ENCODE data around the gene SEMG2. TPM values are rescaled to one million over a fixed set of nuclear protein-coding genes. Genes with fewer than 3 reads are reported as not detected.

The SEMG2 gene
- polyA plus RNA-seq, 1 donor (not counting 4 experiments of a cell fraction or from before 2014, with no cell fraction given): not detected

DNA sequence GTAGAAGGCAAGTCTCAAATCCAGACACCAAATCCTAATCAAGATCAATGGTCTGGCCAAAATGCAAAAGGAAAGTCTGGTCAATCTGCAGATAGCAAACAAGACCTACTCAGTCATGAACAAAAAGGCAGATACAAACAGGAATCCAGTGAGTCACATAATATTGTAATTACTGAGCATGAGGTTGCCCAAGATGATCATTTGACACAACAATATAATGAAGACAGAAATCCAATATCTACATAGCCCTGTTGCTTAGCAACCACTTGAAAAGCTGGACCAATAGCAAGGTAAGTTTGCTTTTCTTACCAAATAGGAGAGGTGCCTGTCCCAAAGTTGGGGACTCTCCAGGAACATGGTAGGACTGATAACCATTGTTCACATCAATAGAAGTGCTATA lies 2.0 kb downstream of the SEMG2 start:
- no peaks in the 10 kb centered on the region for H3K9me3 ChIP-seq (ENCODE audit: control insufficient read depth, low read depth, low read length)
- DNase-seq (ENCODE audit: low read depth, low spot score): no peak
- no peak overlapping the region for H3K4me2 ChIP-seq (ENCODE audit: control insufficient read depth, extremely low read depth, insufficient read depth, low read depth, low read length)
- dilution Hi-C loops (cut with MboI; ENCODE audit: extremely low pct_ligation_motif_present, low sequenced_read_pairs): no loop called here
- H3K79me2 ChIP-seq (ENCODE audit: control insufficient read depth, insufficient read depth, low read length): no peaks in the 10 kb centered on the region
- H3K9ac ChIP-seq (ENCODE audit: control insufficient read depth, extremely low read depth, insufficient read depth, low read length): no peak overlapping the region
- H3K4me3 ChIP-seq (ENCODE audit: control insufficient read depth in 2 of 3, extremely low read depth in 1 of 3, insufficient read depth in 2 of 3, low read depth in 1 of 3, low read length in 3 of 3): no peak overlapping the region
- H3K36me3 ChIP-seq (ENCODE audit: control insufficient read depth in 2 of 2, extremely low read depth in 1 of 2, insufficient read depth in 2 of 2, low read length in 2 of 2): no peaks in the 10 kb centered on the region
- no peaks in the 10 kb centered on the region for H3K27me3 ChIP-seq (ENCODE audit: control insufficient read depth, extremely low read depth, insufficient read depth, low read length)
- FAIRE-seq: no peak
- H3K4me1 ChIP-seq (ENCODE audit: control insufficient read depth, extremely low read depth, insufficient read depth, low read length): no peaks in the 10 kb centered on the region
- no peak overlapping the region for H3K27ac ChIP-seq (ENCODE audit: control insufficient read depth, insufficient read depth, low read length)
- H3K9me1 ChIP-seq (ENCODE audit: control insufficient read depth, extremely low read depth, insufficient read depth, low read length): no peaks in the 10 kb centered on the region
- TF ChIP-seq, protein P1, sequence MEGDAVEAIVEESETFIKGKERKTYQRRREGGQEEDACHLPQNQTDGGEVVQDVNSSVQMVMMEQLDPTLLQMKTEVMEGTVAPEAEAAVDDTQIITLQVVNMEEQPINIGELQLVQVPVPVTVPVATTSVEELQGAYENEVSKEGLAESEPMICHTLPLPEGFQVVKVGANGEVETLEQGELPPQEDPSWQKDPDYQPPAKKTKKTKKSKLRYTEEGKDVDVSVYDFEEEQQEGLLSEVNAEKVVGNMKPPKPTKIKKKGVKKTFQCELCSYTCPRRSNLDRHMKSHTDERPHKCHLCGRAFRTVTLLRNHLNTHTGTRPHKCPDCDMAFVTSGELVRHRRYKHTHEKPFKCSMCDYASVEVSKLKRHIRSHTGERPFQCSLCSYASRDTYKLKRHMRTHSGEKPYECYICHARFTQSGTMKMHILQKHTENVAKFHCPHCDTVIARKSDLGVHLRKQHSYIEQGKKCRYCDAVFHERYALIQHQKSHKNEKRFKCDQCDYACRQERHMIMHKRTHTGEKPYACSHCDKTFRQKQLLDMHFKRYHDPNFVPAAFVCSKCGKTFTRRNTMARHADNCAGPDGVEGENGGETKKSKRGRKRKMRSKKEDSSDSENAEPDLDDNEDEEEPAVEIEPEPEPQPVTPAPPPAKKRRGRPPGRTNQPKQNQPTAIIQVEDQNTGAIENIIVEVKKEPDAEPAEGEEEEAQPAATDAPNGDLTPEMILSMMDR (optimal IDR thresholded peaks at IDR 0.05 in 1 of 3, IDR thresholded peaks at IDR 0.05 in 1 of 3, conservative IDR thresholded peaks at IDR 0.05 in 1 of 3; ENCODE audit: extremely low read depth in 1 of 3, insufficient read depth in 2 of 3, low read length in 3 of 3): no peak
- TF ChIP-seq EZH2 (IDR thresholded peaks at IDR 0.05; ENCODE audit: low read length): no peak
- H4K20me1 ChIP-seq (ENCODE audit: control insufficient read depth, extremely low read depth, insufficient read depth, low read length): no peaks in the 10 kb centered on the region
- H2AFZ ChIP-seq (ENCODE audit: control insufficient read depth, low read length): no peak overlapping the region

DNA sequence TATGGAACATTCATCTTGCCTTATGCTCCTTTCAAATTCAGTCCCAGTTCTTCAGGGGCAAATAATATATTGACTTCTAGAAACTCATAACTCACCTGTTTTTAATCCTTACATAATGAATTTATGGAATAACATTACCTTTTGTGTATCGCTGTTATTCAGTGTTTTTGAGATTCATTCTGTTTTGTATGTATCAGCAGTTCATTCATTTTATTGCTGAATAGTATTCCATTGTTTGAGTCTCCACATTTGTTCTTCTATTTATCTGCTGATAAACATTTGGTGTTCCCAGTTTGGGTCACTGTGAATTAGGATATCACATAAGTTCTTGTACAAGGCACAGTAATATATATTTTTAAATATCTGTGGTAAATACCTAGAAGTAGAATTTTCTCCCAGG lies 5.1 kb downstream of the SEMG2 start:
- Histone ChIP-seq H3K9me1 (ENCODE audit: control insufficient read depth, extremely low read depth, insufficient read depth, low read length) (no peaks in the 10 kb centered on the region), H2AFZ (ENCODE audit: control insufficient read depth, low read length) (no peak overlapping the region), H3K4me2 (ENCODE audit: control insufficient read depth, extremely low read depth, insufficient read depth, low read depth, low read length) (no peak overlapping the region), H3K36me3 (ENCODE audit: control insufficient read depth in 2 of 2, extremely low read depth in 1 of 2, insufficient read depth in 2 of 2, low read length in 2 of 2) (no peaks in the 10 kb centered on the region), H3K9ac (ENCODE audit: control insufficient read depth, extremely low read depth, insufficient read depth, low read length) (no peak overlapping the region), H3K27ac (ENCODE audit: control insufficient read depth, insufficient read depth, low read length) (no peak overlapping the region), H3K27me3 (ENCODE audit: control insufficient read depth, extremely low read depth, insufficient read depth, low read length) (no peaks in the 10 kb centered on the region), H3K4me1 (ENCODE audit: control insufficient read depth, extremely low read depth, insufficient read depth, low read length) (no peaks in the 10 kb centered on the region), H3K9me3 (ENCODE audit: control insufficient read depth, low read depth, low read length) (no peaks in the 10 kb centered on the region), H3K79me2 (ENCODE audit: control insufficient read depth, insufficient read depth, low read length) (no peaks in the 10 kb centered on the region), H3K4me3 (ENCODE audit: control insufficient read depth in 2 of 3, extremely low read depth in 1 of 3, insufficient read depth in 2 of 3, low read depth in 1 of 3, low read length in 3 of 3) (no peak overlapping the region), H4K20me1 (ENCODE audit: control insufficient read depth, extremely low read depth, insufficient read depth, low read length) (no peaks in the 10 kb centered on the region)
- TF ChIP-seq, protein P1 (optimal IDR thresholded peaks at IDR 0.05 in 1 of 3, IDR thresholded peaks at IDR 0.05 in 1 of 3, conservative IDR thresholded peaks at IDR 0.05 in 1 of 3; ENCODE audit: extremely low read depth in 1 of 3, insufficient read depth in 2 of 3, low read length in 3 of 3): no peak
- TF ChIP-seq EZH2 (IDR thresholded peaks at IDR 0.05; ENCODE audit: low read length): no peak
- no peak for FAIRE-seq
- DNase-seq (ENCODE audit: low read depth, low spot score): no peak
- dilution Hi-C loops (cut with MboI; ENCODE audit: extremely low pct_ligation_motif_present, low sequenced_read_pairs): no loop called here

Measured in keratinocyte (primary cell).